T47D (cell line): ENCODE results near the gene LRRC14B.

Source experiments
- DNase-seq, 2 experiments: peaks; one replicate each; pipeline versions ENCODE4 v3.0.0 to v3.0.0-alpha.2; 2011 to 2012; ENCODE audit warnings: low read depth in 1 of 2, low spot score in 1 of 2
- JUND ChIP-seq: IDR thresholded peaks from 2 replicates; pipeline ENCODE4 v1.6.1; 2012; ENCODE audit warnings: low read depth
- in situ Hi-C: cut with HindIII; loops from 2 replicates; pipeline ENCODE4 v1.10.0; 2016; ENCODE audit warnings: low sequenced_read_pairs, low pct_unique_long_range_greater_than_20kb

Gene LRRC14B

GRCh38 chr5:155651-156410 is 35.5 kb upstream of the LRRC14B start:
- TF ChIP-seq JUND, result no peak
- in situ Hi-C loops, result no loop called here
- DNase-seq, result no peak

- in situ Hi-C loops, result no loop called here
- TF ChIP-seq JUND, result no peak
- DNase-seq, result no peak
These were observed 34.8 kb upstream of the LRRC14B start for GRCh38 chr5:156411-157072.

GRCh38 chr5:157126-157715 is 34.1 kb upstream of the LRRC14B start:
- TF ChIP-seq JUND, result no peak
- in situ Hi-C loops, result no loop called here

GRCh38 chr5:157801-158200 is 33.5 kb upstream of the LRRC14B start:
- in situ Hi-C loops, result no loop called here
- no peak for DNase-seq
- no peak for TF ChIP-seq JUND

More at GRCh38 chr5:157126-157715, 34.1 kb upstream of the LRRC14B start:
- no peak for DNase-seq

GRCh38 chr5:158807-159447 is 32.4 kb upstream of the LRRC14B start:
- TF ChIP-seq JUND, result no peak
- no peak for DNase-seq
- in situ Hi-C loops, result no loop called here

- in situ Hi-C loops, result no loop called here
- no peak for TF ChIP-seq JUND
- DNase-seq, result no peak
These were observed 31.7 kb upstream of the LRRC14B start for GRCh38 chr5:159448-160172.

- in situ Hi-C loops, result no loop called here
- peak; percentile 91 to 93 for DNase-seq
- TF ChIP-seq JUND, result no peak
These were observed 31.2 kb upstream of the LRRC14B start for GRCh38 chr5:160173-160510.

GRCh38 chr5:160921-161802 is 30.1 kb upstream of the LRRC14B start:
- in situ Hi-C loops, result no loop called here
- TF ChIP-seq JUND, result no peak
- DNase-seq, result no peak

GRCh38 chr5:161803-162110 is 29.5 kb upstream of the LRRC14B start:
- in situ Hi-C loops, result no loop called here
- no peak for DNase-seq
- TF ChIP-seq JUND, result no peak

GRCh38 chr5:162190-162564 is 29.1 kb upstream of the LRRC14B start:
- in situ Hi-C loops, result no loop called here
- no peak for DNase-seq
- TF ChIP-seq JUND, result no peak

GRCh38 chr5:162565-163337 is 28.5 kb upstream of the LRRC14B start:
- DNase-seq, result no peak
- no peak for TF ChIP-seq JUND
- in situ Hi-C loops, result no loop called here
